Skin epidermis (tissue), 12 donors: ENCODE measurements around the gene CCDC57.
A peak's percentile ranks its signal among the peaks of the same experiment; 100 is the strongest.

Experiments
- H3K27ac ChIP-seq, 21 experiments: fragments of 200-600 bp; sonication (generic) in 11 of 21; one replicate each; pipeline ENCODE4 v1.5.0; 2020; ENCODE audit warnings: mild to moderate bottlenecking in 3 of 21, inconsistent platforms in 2 of 21, moderate library complexity in 2 of 21
- H3K4me3 ChIP-seq, 7 experiments: fragments of 200-600 bp; sonication (generic) in 2 of 7; one replicate each; pipeline ENCODE4 v1.5.0; 2020; ENCODE audit warnings: inconsistent platforms in 2 of 7, mild to moderate bottlenecking in 2 of 7, moderate library complexity in 1 of 7

Gene CCDC57

DNA sequence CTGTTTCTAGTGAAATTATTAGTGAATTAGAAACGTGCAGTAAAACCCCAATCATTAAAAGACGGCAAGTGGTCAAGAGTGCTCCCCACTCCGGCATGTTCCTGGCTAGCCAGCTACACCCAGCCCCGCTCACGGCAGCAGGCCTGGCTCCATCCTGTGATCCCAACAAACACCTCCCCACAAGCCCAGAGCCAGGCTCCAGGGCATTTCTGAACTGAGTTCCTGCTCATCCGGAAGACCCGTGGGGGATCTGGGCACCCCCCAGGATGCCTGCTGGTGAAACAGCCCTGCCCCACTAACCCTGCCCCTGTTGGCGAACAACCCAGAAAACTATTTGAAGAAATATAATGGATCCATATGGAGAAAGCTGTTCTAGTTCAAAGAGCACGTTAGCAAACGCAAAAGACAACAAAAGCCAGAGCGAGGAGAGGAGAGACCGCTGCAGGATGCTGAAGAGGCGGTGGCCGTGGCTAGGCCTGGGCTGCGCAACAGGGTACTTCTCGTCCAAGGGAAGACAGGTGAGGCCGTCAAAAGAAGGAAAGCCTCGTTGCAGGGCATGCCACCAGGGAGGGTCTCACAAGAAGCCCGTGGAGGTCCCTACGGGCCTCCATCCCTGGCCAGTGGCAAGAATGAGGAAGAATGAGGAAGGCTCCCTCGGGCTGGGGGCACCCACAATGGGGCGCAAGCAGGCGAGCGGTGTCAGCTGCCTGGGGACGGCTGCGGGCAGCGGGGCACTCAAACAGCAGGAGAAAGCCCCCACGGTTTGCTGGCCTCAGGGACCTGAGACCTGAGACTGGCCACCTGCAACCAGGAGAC is 35.4 kb upstream of the CCDC57 start:
- Histone ChIP-seq H3K27ac (peak overlapping the region in 3 of 21 experiments; percentile 72 to 82 (median 81)), H3K4me3 (no peak overlapping the region)

GRCh38 chr17:82247182-82247823 is 34.7 kb upstream of the CCDC57 start:
- H3K27ac ChIP-seq: peak overlapping the region in 14 of 21 experiments; percentile 16 to 82 (median 60)
- H3K4me3 ChIP-seq: no peak overlapping the region

- Histone ChIP-seq H3K4me3 (no peak overlapping the region), H3K27ac (peak overlapping the region in 16 of 21 experiments; percentile 15 to 82 (median 56))
These were observed 33.9 kb upstream of the CCDC57 start for GRCh38 chr17:82246365-82247181.

GRCh38 chr17:82246040-82246364 is 33.4 kb upstream of the CCDC57 start:
- Histone ChIP-seq H3K27ac (peak overlapping the region in 11 of 21 experiments; percentile 36 to 82 (median 66)), H3K4me3 (no peak overlapping the region)

GRCh38 chr17:82245134-82246039 is 32.7 kb upstream of the CCDC57 start:
- Histone ChIP-seq H3K27ac (peak overlapping the region in 9 of 21 experiments; percentile 36 to 82 (median 69)), H3K4me3 (no peak overlapping the region)

- Histone ChIP-seq H3K4me3 (no peak overlapping the region), H3K27ac (no peak overlapping the region)
These were observed 31.9 kb upstream of the CCDC57 start for GRCh38 chr17:82244413-82245133.

DNA sequence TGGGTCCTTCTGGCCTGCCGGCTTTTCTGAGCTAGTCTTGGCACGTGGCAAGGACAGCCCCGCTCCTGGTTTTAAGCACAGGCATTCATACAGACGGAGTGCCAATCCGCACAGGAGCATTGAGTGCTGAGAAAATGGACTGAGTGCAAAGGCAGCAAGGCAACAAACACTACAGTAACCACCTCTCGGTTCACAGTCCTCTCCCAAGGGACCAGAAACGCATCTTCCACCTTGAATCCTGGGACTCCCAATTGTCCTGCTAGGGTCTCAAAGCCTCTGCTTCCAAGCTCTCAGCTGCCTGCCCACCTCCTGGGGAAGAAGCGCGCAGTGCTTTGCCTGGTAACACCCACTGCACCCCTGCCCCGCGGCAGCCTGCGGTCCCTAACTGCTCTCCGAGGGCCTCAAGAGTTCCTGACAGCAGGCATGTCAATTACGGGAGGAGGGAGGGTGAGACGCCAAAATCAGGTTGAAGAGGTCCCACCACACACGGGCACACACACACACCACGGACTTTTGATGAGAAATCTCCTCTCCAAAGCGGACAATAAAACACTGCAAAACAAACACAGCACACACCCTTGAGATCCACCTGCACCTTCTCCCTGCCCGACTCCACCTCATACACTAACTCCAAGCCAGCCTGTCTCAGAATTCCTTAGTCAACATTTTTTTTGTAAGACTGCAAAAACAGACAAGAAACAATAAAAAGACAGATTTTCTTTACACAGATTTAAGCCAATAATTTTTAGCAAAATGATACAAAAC is 31.2 kb upstream of the CCDC57 start:
- Histone ChIP-seq H3K27ac (peak overlapping the region in 1 of 21 experiments; percentile 5), H3K4me3 (no peak overlapping the region)

- H3K27ac ChIP-seq: peak overlapping the region in 5 of 21 experiments; percentile 43 to 82 (median 68)
- no peak overlapping the region for H3K4me3 ChIP-seq
These were observed 30.5 kb upstream of the CCDC57 start for GRCh38 chr17:82242977-82243647.

- Histone ChIP-seq H3K4me3 (no peak overlapping the region), H3K27ac (peak overlapping the region in 4 of 21 experiments; percentile 60 to 82 (median 70))
These were observed 30.0 kb upstream of the CCDC57 start for GRCh38 chr17:82242698-82242976.

DNA sequence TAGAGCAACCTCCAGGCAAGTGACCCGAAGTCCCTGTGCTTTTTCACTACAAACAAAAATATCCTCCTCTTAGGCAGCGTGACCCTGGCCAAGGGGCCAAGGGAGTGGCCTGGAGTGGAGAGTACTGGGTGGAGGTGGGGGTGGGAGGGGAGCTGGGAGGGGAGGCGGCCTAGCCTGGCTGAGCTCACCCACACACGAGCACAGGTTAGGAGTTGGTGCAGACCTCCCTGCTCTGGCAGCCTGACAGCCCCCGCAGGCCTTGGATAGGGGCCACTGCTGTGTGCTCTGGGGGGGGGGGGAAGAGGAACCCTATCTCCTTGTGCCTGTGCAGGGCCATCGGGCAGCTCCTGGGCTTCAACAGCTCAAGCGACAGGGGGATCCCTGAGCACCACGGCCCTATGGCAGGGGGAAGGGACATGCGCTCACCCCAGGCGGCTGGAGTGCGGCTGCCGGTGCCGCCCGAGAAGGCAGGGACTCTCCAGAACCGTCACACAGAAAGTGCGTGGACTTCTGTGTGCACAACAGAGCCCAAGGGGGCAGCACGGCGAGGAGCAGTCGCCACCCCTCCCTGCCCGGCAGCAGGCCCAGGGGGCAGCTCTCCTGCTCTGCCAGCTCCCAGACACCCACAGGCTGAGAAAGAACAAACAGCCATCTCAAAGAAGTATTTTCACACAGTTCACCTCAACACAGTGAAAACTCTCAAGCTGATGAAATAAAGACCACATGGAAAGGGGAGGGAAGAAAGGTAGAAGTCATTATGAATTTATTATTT is 29.5 kb upstream of the CCDC57 start:
- Histone ChIP-seq H3K27ac (peak overlapping the region in 16 of 21 experiments; percentile 38 to 82 (median 60)), H3K4me3 (no peak overlapping the region)

DNA sequence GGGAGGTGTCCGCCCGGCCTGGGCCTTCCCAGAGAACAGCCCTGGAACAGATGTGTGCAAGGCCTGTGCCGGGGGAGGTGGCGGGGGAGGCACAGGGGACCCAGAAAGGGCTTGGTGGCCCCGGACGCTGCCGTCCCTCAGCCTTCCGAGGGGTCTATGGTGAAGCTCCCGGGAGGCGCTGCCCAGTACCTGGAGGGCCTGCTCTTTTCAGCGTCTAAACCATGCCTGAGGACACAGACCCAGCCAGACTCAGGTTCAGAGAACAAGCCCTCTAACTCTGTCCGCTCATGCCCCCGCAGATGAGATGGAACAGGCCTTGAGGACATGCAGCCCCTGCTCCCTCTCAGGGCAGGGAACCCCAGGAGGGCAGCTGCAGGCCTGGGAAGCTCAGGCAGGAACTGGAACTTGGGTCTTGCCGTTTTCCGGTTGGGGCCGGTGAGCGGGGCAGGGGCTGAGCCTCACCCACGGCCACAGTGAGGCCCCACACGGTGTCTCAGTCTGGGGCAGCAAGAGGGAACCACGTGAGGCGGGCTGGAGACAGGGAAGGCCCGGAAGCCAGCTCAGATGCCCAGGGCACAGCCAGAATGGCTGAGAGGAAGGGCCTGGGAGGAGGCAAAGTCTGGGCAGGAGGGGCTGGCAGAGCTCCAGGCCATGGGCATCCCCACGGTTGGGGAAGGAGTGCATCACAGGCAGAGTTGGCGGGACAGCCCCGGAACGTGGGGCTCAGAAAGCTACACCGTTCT is 28.7 kb upstream of the CCDC57 start:
- Histone ChIP-seq H3K27ac (peak overlapping the region in 19 of 21 experiments; percentile 1 to 82 (median 55)), H3K4me3 (no peak overlapping the region)

GRCh38 chr17:82240506-82241182 is 28.0 kb upstream of the CCDC57 start:
- H3K27ac ChIP-seq: peak overlapping the region in 19 of 21 experiments; percentile 1 to 82 (median 55)
- H3K4me3 ChIP-seq: no peak overlapping the region

GRCh38 chr17:82239926-82240505 is 27.4 kb upstream of the CCDC57 start:
- Histone ChIP-seq H3K4me3 (no peak overlapping the region), H3K27ac (peak overlapping the region in 10 of 21 experiments; percentile 29 to 82 (median 68))

DNA sequence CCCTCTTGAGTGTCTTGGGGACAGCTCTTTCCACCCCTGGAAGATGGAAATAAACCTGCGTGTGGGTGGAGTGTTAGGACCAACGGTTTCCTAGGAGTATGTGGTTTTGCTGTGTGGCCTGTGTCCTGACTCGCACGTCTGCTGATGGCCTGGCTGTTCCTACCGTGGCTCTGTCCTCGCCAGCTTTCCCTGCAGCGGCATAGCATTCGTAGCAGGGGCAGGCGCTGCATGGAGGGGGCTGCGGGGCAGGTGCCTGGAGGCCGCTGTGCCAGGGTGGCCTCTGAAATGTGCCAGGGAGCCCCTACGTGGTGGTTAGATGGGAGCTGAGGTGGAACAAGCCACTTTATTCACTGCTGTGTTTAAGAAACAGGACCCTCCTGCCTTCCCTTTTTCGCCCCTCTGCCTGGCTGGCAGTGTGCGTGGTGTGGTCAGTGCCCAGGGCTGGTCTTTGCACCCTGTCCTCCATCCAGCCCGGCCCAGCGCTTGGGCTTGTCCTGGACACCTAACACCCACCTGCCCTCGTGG is 26.8 kb upstream of the CCDC57 start:
- H3K27ac ChIP-seq: peak overlapping the region in 15 of 21 experiments; percentile 5 to 82 (median 68)

More for the DNA sequence above, 26.8 kb upstream of the CCDC57 start:
- no peak overlapping the region for H3K4me3 ChIP-seq
